K562 (cell line): ENCODE data around the gene CCDC27. TPM values are rescaled to one million over a fixed set of nuclear protein-coding genes. Genes with fewer than 3 reads are reported as not detected.

Source experiments
- GTF2E2 ChIP-seq: fragments of 200-800 bp; sonication (Bioruptor generic); IDR thresholded peaks from 2 replicates; pipeline ENCODE4 v1.6.1; 2016; ENCODE audit warnings: missing genetic modification characterization, missing compliant biosample characterization
- MAFF ChIP-seq: IDR thresholded peaks from 2 replicates; pipeline ENCODE4 v1.6.1; 2012; ENCODE audit warnings: low read length, improper control_type of control experiment
- MXD1 ChIP-seq: fragments of 250-450 bp; sonication (Bioruptor Pico); IDR thresholded peaks from 2 replicates; pipeline ENCODE4 v1.8.0; 2021; ENCODE audit warnings: borderline replicate concordance, mild to moderate bottlenecking, moderate library complexity; ENCODE audit not compliant: poor library complexity, severe bottlenecking
- REST ChIP-seq, 2 experiments: fragments of 450-650 bp; formaldehyde crosslinking in 1 of 2; IDR thresholded peaks; 2 replicates each; pipeline versions ENCODE4 v1.4.0 to v1.6.1; 2014 to 2020; ENCODE audit warnings: mild to moderate bottlenecking in 2 of 2, borderline replicate concordance in 1 of 2, low read depth in 1 of 2
- TEAD2 ChIP-seq: fragments of 450-650 bp; IDR thresholded peaks from 2 replicates; pipeline ENCODE4 v1.6.1; 2016; ENCODE audit warnings: missing genetic modification characterization, control low read depth, missing compliant biosample characterization
- polyA plus RNA-seq, 8 experiments: library from polyadenylated mRNA; depleted of rRNA in 4 of 8; stranded (reverse) in 5 of 8; unstranded in 3 of 8; fragments of >200 nt; fragmentation: Nextera tagmentation in 2 of 8; fragmentation: Illumina TruSeq in 1 of 8; extraction: Ambion mirVana in 2 of 8; extraction: Trizol in 1 of 8; gene quantifications; 2 replicates each; pipeline versions ENCODE4 v1.2.1 to v1.2.3, GENCODE V29; 2011 to 2014; ENCODE audit warnings: inconsistent platforms in 1 of 8, missing spikeins in 1 of 8
- total RNA-seq, 7 experiments: library from RNA; depleted of rRNA in 6 of 7; stranded (reverse); fragments of >200 nt in 6 of 7; fragmentation: Illumina TruSeq in 2 of 7; extraction: Trizol in 2 of 7; gene quantifications; 2 replicates each; pipeline versions ENCODE4 v1.2.1 to v1.2.3, GENCODE V29; 2011 to 2021; ENCODE audit warnings: low replicate concordance in 1 of 7

CCDC27 gene
- total and polyA plus RNA-seq, 9 of the 15 experiments (the other 6 are each of a cell fraction or from before 2014, with no cell fraction given): 0.01 to 0.04 TPM; not detected in 7

DNA sequence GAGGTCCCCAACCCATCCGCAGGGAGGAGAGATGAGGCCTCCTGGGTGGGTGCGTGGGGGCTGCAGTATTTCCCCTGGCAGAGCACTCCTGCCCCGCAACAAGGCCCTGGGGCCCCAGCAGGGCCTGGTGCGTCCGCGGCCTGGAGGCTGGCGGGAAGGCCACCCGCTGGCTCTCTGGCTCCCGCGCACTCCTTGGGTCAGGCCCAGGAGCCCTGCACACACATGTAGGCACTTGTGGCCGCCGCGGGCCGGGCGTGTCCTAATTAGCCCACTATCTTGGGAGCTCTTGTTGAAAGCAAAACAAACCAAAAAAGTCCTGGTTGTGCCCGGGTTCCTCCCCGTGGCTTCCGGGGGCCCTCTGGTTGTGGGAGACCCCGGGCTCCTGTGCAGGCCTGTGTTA lies 49.7 kb upstream of the CCDC27 start (continued):
- TF ChIP-seq REST (IDR thresholded peaks at IDR 0.05; ENCODE audit: borderline replicate concordance): no peak
- TF ChIP-seq REST (CRISPR knock-in tag; IDR thresholded peaks at IDR 0.05; ENCODE audit: low read depth): no peak
- TF ChIP-seq GTF2E2 (tag): no peak
- TF ChIP-seq MXD1 (CRISPR knock-in tag): no peak
- TF ChIP-seq MAFF: no peak
- no peak for TF ChIP-seq TEAD2 (tag)
- TF ChIP-seq, all 486 proteins: peak for 0
